T follicular helper cell (primary cell): ENCODE results near the gene P4HTM.
"Not testable (repeated sequence)": the region's sequence is repeated elsewhere in the genome, so short reads cannot be mapped to it uniquely, and the experiment has no call there.

Experiments used
- DNase-seq: peaks from one replicate; pipeline ENCODE4 v3.0.0-alpha.2; 2020; ENCODE audit warnings: low read depth

The P4HTM gene

GRCh38 chr3:49008627-49009026 is 18.6 kb downstream of the P4HTM start:
- not testable (repeated sequence) for DNase-seq

- no peak for DNase-seq
These were observed 19.4 kb downstream of the P4HTM start for GRCh38 chr3:49009396-49009795.

GRCh38 chr3:49012441-49013017 is 22.5 kb downstream of the P4HTM start:
- DNase-seq = no peak

- no peak for DNase-seq
These were observed 23.2 kb downstream of the P4HTM start for GRCh38 chr3:49013113-49013737.

- DNase-seq = peak; percentile 26
These were observed 24.0 kb downstream of the P4HTM start for GRCh38 chr3:49013738-49014660.

- DNase-seq = no peak
These were observed 25.0 kb downstream of the P4HTM start for GRCh38 chr3:49015072-49015471.

- no peak for DNase-seq
These were observed 25.7 kb downstream of the P4HTM start for GRCh38 chr3:49015765-49016164.

- DNase-seq = no peak
These were observed 26.6 kb downstream of the P4HTM start for GRCh38 chr3:49016414-49017228.

- no peak for DNase-seq
These were observed 27.4 kb downstream of the P4HTM start for GRCh38 chr3:49017229-49017970.

- peak; percentile 46 for DNase-seq
These were observed 28.1 kb downstream of the P4HTM start, which contains the start of gene DALRD3 for GRCh38 chr3:49017971-49018706. Gene DALRD3, minus strand, starts transcription at chr3:49018580. Its CDS starts 16 bp downstream, at chr3:49018564.

- no peak for DNase-seq
These were observed 28.6 kb downstream of the P4HTM start for GRCh38 chr3:49018707-49019006.

- no peak for DNase-seq
These were observed 29.9 kb downstream of the P4HTM start for GRCh38 chr3:49019941-49020329.

GRCh38 chr3:49020330-49021212 is 30.5 kb downstream of the P4HTM start:
- no peak for DNase-seq

- peak; percentile 98 for DNase-seq
These were observed 31.3 kb downstream of the P4HTM start for GRCh38 chr3:49021213-49021812.

GRCh38 chr3:49021813-49022687 is 32.0 kb downstream of the P4HTM start, which contains the start of gene NDUFAF3:
Gene NDUFAF3, plus strand, starts transcription at chr3:49022121. Its CDS starts 24 bp downstream, at chr3:49022145.
- DNase-seq = peak; percentile 85

GRCh38 chr3:49022688-49023171 is 32.7 kb downstream of the P4HTM start:
- no peak for DNase-seq

GRCh38 chr3:49023775-49024174 is 33.7 kb downstream of the P4HTM start:
- DNase-seq = no peak

- no peak for DNase-seq
These were observed 34.4 kb downstream of the P4HTM start for GRCh38 chr3:49024449-49024848.
